ENCODE data around the gene PDE3A. TPM values are rescaled to one million over a fixed set of nuclear protein-coding genes. Genes with fewer than 3 reads are reported as not detected.

Gene PDE3A
- total RNA-seq, 1 experiment from 2014 or later = 0.36 TPM

DNA sequence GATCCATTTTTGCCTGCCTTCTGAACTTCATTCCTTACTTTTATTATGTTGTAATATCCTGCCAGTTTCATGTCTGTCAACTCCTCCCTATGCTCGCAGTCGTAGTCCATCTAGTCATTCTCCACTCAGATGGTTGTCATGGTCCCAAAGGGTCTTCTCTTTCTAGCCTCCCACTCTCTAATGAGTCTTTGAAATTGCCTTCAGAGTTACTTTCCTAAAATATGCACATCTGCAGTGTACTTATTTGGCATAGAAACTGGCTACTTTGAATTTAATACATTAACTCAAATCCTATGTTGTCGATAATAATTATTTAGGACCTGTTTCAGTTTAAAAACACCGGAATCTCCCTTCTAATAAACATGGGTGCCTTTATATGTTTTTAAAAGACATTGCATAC lies 101.0 kb downstream of the PDE3A start:
- no peak for DNase-seq
- H3K27ac Mint-ChIP-seq (ENCODE audit: unreplicated experiment) = no peak overlapping the region
- CTCF ChIA-PET = no interaction called here
- no peaks in the 10 kb centered on the region for H3K9me3 Mint-ChIP-seq (ENCODE audit: unreplicated experiment)
- no peak overlapping the region for H3K4me3 Mint-ChIP-seq (ENCODE audit: unreplicated experiment)
- intact Hi-C loops (cut with micrococcal nuclease; ENCODE audit: unreplicated experiment) = no loop called here
- Histone ChIP-seq H3K9me3 (no peaks in the 10 kb centered on the region), H3K4me3 (ENCODE audit: low read depth, low read length) (no peak overlapping the region), H3K4me1 (peaks cover 4% of the 10 kb centered on the region; the same call in 1 of the 2 replicates), H3K36me3 (ENCODE audit: control insufficient read depth, insufficient read depth, low read length) (no peaks in the 10 kb centered on the region), H3K27me3 (replicated peaks; ENCODE audit: control insufficient read depth, insufficient read depth, low read length) (no peaks in the 10 kb centered on the region)
- no peaks in the 10 kb centered on the region for H3K27me3 Mint-ChIP-seq (ENCODE audit: insufficient read depth, unreplicated experiment)
- TF ChIP-seq, protein P1, sequence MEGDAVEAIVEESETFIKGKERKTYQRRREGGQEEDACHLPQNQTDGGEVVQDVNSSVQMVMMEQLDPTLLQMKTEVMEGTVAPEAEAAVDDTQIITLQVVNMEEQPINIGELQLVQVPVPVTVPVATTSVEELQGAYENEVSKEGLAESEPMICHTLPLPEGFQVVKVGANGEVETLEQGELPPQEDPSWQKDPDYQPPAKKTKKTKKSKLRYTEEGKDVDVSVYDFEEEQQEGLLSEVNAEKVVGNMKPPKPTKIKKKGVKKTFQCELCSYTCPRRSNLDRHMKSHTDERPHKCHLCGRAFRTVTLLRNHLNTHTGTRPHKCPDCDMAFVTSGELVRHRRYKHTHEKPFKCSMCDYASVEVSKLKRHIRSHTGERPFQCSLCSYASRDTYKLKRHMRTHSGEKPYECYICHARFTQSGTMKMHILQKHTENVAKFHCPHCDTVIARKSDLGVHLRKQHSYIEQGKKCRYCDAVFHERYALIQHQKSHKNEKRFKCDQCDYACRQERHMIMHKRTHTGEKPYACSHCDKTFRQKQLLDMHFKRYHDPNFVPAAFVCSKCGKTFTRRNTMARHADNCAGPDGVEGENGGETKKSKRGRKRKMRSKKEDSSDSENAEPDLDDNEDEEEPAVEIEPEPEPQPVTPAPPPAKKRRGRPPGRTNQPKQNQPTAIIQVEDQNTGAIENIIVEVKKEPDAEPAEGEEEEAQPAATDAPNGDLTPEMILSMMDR (IDR thresholded peaks at IDR 0.05; ENCODE audit: insufficient read depth in 1 of 2, low read depth in 1 of 2, low read length in 1 of 2, severe bottlenecking in 1 of 2, unreplicated experiment in 1 of 2) = no peak
- peaks cover 7% of the 10 kb centered on the region for H3K4me1 Mint-ChIP-seq (ENCODE audit: low read depth, unreplicated experiment)
- POLR2A ChIA-PET = no interaction called here
- H3K36me3 Mint-ChIP-seq (ENCODE audit: insufficient read depth, unreplicated experiment) = no peaks in the 10 kb centered on the region
- BruUV-seq (replicated peaks) = no TSS peak

DNA sequence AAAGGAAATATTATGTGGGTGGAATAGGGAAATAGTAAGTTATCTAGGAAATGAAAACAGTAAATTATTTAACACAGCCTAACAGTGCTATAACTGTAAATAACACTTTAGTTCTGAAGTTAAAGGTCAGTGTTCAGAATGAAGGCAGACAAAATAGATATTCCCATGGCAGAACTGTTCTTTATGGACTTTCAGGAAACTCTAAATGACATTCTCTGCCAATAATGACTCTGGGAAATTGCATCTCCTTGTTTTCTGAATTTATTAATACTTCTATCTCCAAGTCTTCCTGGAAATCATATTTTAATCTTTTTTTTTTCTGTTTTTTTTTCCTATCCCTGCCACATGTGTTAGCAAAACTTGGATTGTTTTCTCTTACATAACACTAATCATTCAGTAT lies 101.4 kb downstream of the PDE3A start:
- no peaks in the 10 kb centered on the region for H3K27me3 ChIP-seq (replicated peaks; ENCODE audit: control insufficient read depth, insufficient read depth, low read length)
- H3K9me3 ChIP-seq = no peaks in the 10 kb centered on the region
- DNase-seq = no peak
- Mint-ChIP-seq H3K4me3 (ENCODE audit: unreplicated experiment) (no peak overlapping the region), H3K9me3 (ENCODE audit: unreplicated experiment) (no peaks in the 10 kb centered on the region), H3K36me3 (ENCODE audit: insufficient read depth, unreplicated experiment) (no peaks in the 10 kb centered on the region), H3K27me3 (ENCODE audit: insufficient read depth, unreplicated experiment) (no peaks in the 10 kb centered on the region), H3K27ac (ENCODE audit: unreplicated experiment) (no peak overlapping the region), H3K4me1 (ENCODE audit: low read depth, unreplicated experiment) (peaks cover 7% of the 10 kb centered on the region)
- H3K4me3 ChIP-seq (ENCODE audit: low read depth, low read length) = no peak overlapping the region
- H3K4me1 ChIP-seq = peaks cover 4% of the 10 kb centered on the region; the same call in 1 of the 2 replicates
- TF ChIP-seq, protein P1 (IDR thresholded peaks at IDR 0.05; ENCODE audit: insufficient read depth in 1 of 2, low read depth in 1 of 2, low read length in 1 of 2, severe bottlenecking in 1 of 2, unreplicated experiment in 1 of 2) = no peak
- BruUV-seq (replicated peaks) = no TSS peak
- intact Hi-C loops (cut with micrococcal nuclease; ENCODE audit: unreplicated experiment) = no loop called here
- H3K36me3 ChIP-seq (ENCODE audit: control insufficient read depth, insufficient read depth, low read length) = no peaks in the 10 kb centered on the region
- CTCF ChIA-PET = no interaction called here
- POLR2A ChIA-PET = no interaction called here

DNA sequence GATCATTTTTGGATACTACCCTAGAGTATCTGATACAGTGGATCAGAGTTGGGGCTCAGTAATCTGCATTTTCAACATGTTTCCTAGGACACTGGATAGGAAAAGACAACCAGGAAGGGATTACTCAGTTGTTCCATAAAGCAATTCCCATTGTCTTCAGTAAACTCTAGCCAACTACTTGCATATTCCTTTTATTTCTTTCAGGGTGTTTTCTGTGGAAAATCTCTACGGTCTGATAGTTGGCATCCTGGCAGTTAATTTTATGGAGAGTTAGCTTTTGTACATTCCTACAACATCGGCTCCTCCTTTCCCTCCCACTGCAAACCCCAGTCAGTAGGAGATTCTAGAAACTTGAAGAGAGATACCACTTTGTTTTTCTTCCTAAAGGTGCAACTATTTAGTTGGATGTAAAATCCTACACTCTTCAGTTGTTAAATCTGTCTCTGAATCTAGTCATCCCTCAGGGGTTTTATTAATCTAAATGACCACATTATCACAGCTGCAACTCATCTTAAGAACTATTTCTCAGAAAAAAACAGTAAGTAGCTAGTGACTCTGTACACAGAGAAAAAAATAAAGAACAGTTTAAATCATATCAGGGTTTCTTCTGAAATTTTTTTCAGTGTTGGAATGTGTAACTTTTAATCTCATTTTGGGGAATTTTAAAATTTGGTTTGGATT lies 103.9 kb downstream of the PDE3A start:
- Mint-ChIP-seq H3K4me3 (ENCODE audit: unreplicated experiment) (no peak overlapping the region), H3K36me3 (ENCODE audit: insufficient read depth, unreplicated experiment) (no peaks in the 10 kb centered on the region), H3K4me1 (ENCODE audit: low read depth, unreplicated experiment) (no peaks in the 10 kb centered on the region), H3K27me3 (ENCODE audit: insufficient read depth, unreplicated experiment) (no peaks in the 10 kb centered on the region), H3K9me3 (ENCODE audit: unreplicated experiment) (no peaks in the 10 kb centered on the region), H3K27ac (ENCODE audit: unreplicated experiment) (no peak overlapping the region)
- intact Hi-C loops (cut with micrococcal nuclease; ENCODE audit: unreplicated experiment) = no loop called here
- POLR2A ChIA-PET = no interaction called here
- Histone ChIP-seq H3K4me3 (ENCODE audit: low read depth, low read length) (no peak overlapping the region), H3K27me3 (replicated peaks; ENCODE audit: control insufficient read depth, insufficient read depth, low read length) (no peaks in the 10 kb centered on the region), H3K9me3 (no peaks in the 10 kb centered on the region), H3K4me1 (no peaks in the 10 kb centered on the region), H3K36me3 (ENCODE audit: control insufficient read depth, insufficient read depth, low read length) (no peaks in the 10 kb centered on the region)
- no TSS peak for BruUV-seq (replicated peaks)
- TF ChIP-seq, protein P1 (IDR thresholded peaks at IDR 0.05; ENCODE audit: insufficient read depth in 1 of 2, low read depth in 1 of 2, low read length in 1 of 2, severe bottlenecking in 1 of 2, unreplicated experiment in 1 of 2) = no peak
- DNase-seq = no peak
- CTCF ChIA-PET = no interaction called here
